Brain microvascular endothelial cell (primary cell): ENCODE data around the gene CUL3.
"Not testable (repeated sequence)": the region's sequence is repeated elsewhere in the genome, so short reads cannot be mapped to it uniquely, and the experiment has no call there.

Experiments
- DNase-seq: peaks from one replicate; pipeline ENCODE4 v3.0.0-alpha.2; 2020
- H3K27ac ChIP-seq: fragments of 250-450 bp; sonication (Bioruptor Pico); 2 replicates; pipeline ENCODE4 v1.5.1; 2020; ENCODE audit warnings: mild to moderate bottlenecking, moderate library complexity
- H3K27me3 ChIP-seq: fragments of 250-450 bp; sonication (Bioruptor Pico); replicated peaks from 2 replicates; pipeline ENCODE4 v1.5.1; 2020; ENCODE audit warnings: mild to moderate bottlenecking
- H3K36me3 ChIP-seq: fragments of 250-450 bp; sonication (Bioruptor Pico); replicated peaks from 2 replicates; pipeline ENCODE4 v1.5.1; 2020; ENCODE audit warnings: mild to moderate bottlenecking
- H3K4me3 ChIP-seq: 2 replicates; pipeline ENCODE4 v1.5.1; 2011; ENCODE audit warnings: low read depth, mild to moderate bottlenecking, control low read depth, low read length, moderate library complexity
- CTCF ChIP-seq: IDR thresholded peaks from 2 replicates; pipeline ENCODE4 v1.5.1; 2011; ENCODE audit warnings: low read depth, mild to moderate bottlenecking, moderate library complexity, low read length, control low read depth, inconsistent platforms; ENCODE audit errors: missing control alignments
- in situ Hi-C: cut with HindIII; loops from 2 replicates; pipeline ENCODE4 v1.10.0; 2017; ENCODE audit warnings: low sequenced_read_pairs, low pct_ligation_motif_present

Gene CUL3

DNA sequence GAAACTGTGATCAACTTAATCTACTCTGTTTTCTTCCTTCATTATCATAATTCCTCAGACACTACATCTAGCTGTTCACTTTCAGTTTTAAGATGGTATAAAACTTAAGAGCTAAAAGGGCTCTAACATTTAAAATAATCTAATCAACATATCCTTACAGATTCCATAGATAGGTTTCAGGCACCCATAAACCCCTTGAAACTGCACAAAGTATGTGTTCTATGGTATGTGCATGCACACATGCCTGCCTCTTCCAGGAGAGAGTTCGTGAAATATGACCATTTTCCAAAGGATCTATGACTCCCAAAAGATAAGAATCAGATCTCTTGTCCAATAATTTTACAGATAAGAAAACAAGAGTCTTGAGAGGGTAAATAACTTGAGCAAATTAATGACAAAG lies 59.4 kb downstream of the CUL3 start:
- Histone ChIP-seq H3K4me3 (no peak overlapping the region), H3K27me3 (no peaks in the 10 kb centered on the region), H3K36me3 (peaks cover 2% of the 10 kb centered on the region), H3K27ac (no peak overlapping the region)
- no peak for TF ChIP-seq CTCF
- in situ Hi-C loops = no loop called here
- no peak for DNase-seq

GRCh38 chr2:224524657-224525056 lies 60.5 kb downstream of the CUL3 start:
- no peak overlapping the region for H3K27ac ChIP-seq
- in situ Hi-C loops = no loop called here
- H3K4me3 ChIP-seq = no peak overlapping the region
- no peak for TF ChIP-seq CTCF
- no peak for DNase-seq
- no peaks in the 10 kb centered on the region for H3K27me3 ChIP-seq
- H3K36me3 ChIP-seq = peaks cover 1% of the 10 kb centered on the region

- no peak overlapping the region for H3K27ac ChIP-seq
- H3K27me3 ChIP-seq = no peaks in the 10 kb centered on the region
- DNase-seq = no peak
- no peak overlapping the region for H3K4me3 ChIP-seq
- TF ChIP-seq CTCF = no peak
- in situ Hi-C loops = no loop called here
- H3K36me3 ChIP-seq = no peaks in the 10 kb centered on the region
Observed at GRCh38 chr2:224523626-224524577, 61.3 kb downstream of the CUL3 start.

GRCh38 chr2:224522483-224522882 lies 62.7 kb downstream of the CUL3 start:
- H3K36me3 ChIP-seq, DNase-seq, in situ Hi-C loops, H3K27me3 ChIP-seq, H3K4me3 ChIP-seq, H3K27ac ChIP-seq: not testable (repeated sequence)

GRCh38 chr2:224520064-224520463 lies 65.1 kb downstream of the CUL3 start:
- in situ Hi-C loops = no loop called here
- no peaks in the 10 kb centered on the region for H3K27me3 ChIP-seq
- no peak overlapping the region for H3K4me3 ChIP-seq
- H3K27ac ChIP-seq = peak overlapping the region; percentile 63
- DNase-seq = peak; percentile 54
- no peak for TF ChIP-seq CTCF
- H3K36me3 ChIP-seq = no peaks in the 10 kb centered on the region

GRCh38 chr2:224518806-224519580 lies 66.2 kb downstream of the CUL3 start:
- peak overlapping the region; percentile 63 for H3K27ac ChIP-seq
- TF ChIP-seq CTCF = no peak
- H3K4me3 ChIP-seq = no peak overlapping the region
- peak; percentile 57 for DNase-seq
- no peaks in the 10 kb centered on the region for H3K36me3 ChIP-seq
- H3K27me3 ChIP-seq = no peaks in the 10 kb centered on the region
- in situ Hi-C loops = no loop called here
